K562 (cell line): Measurements from ENCODE around the gene ZDHHC8. TPM values are rescaled to one million over a fixed set of nuclear protein-coding genes. Genes with fewer than 3 reads are reported as not detected.

ENCODE experiments used
- MAZ ChIP-seq, 2 experiments: fragments of 450-650 bp in 1 of 2; sonication (generic) in 1 of 2; formaldehyde crosslinking; IDR thresholded peaks in 1 of 2; conservative IDR thresholded peaks in 1 of 2; 2 replicates each; pipeline versions ENCODE4 v1.4.0 to v1.5.0; 2020; ENCODE audit warnings: mild to moderate bottlenecking in 1 of 2, missing genetic modification reagents in 1 of 2
- OTX1 ChIP-seq: fragments of 450-650 bp; formaldehyde crosslinking; IDR thresholded peaks from 2 replicates; pipeline ENCODE4 v1.4.0; 2022; ENCODE audit warnings: mild to moderate bottlenecking
- SAP30 ChIP-seq: fragments of 200-600 bp; sonication (generic); IDR thresholded peaks from 2 replicates; pipeline ENCODE4 v1.6.1; 2012; ENCODE audit warnings: borderline replicate concordance, low read depth, mild to moderate bottlenecking, moderate library complexity, low read length, control low read depth, inconsistent platforms; ENCODE audit not compliant: insufficient read depth, poor library complexity, severe bottlenecking
- polyA plus RNA-seq, 8 experiments: library from polyadenylated mRNA; depleted of rRNA in 4 of 8; stranded (reverse) in 5 of 8; unstranded in 3 of 8; fragments of >200 nt; fragmentation: Nextera tagmentation in 2 of 8; fragmentation: Illumina TruSeq in 1 of 8; extraction: Ambion mirVana in 2 of 8; extraction: Trizol in 1 of 8; gene quantifications; 2 replicates each; pipeline versions ENCODE4 v1.2.1 to v1.2.3, GENCODE V29; 2011 to 2014; ENCODE audit warnings: inconsistent platforms in 1 of 8, missing spikeins in 1 of 8
- total RNA-seq, 7 experiments: library from RNA; depleted of rRNA in 6 of 7; stranded (reverse); fragments of >200 nt in 6 of 7; fragmentation: Illumina TruSeq in 2 of 7; extraction: Trizol in 2 of 7; gene quantifications; 2 replicates each; pipeline versions ENCODE4 v1.2.1 to v1.2.3, GENCODE V29; 2011 to 2021; ENCODE audit warnings: low replicate concordance in 1 of 7
- TF ChIP-seq, protein P1 (sequence below): sonication (generic); formaldehyde crosslinking; IDR thresholded peaks from 2 replicates; pipeline ENCODE4 v1.8.1; 2023; ENCODE audit warnings: mild to moderate bottlenecking, missing genetic modification reagents
- TF ChIP-seq, protein P2 (sequence below), 2 experiments: fragments of 450-650 bp in 1 of 2; sonication (generic) in 1 of 2; formaldehyde crosslinking; conservative IDR thresholded peaks; 2 replicates each; pipeline versions ENCODE4 v1.4.0 to v1.8.1; 2020 to 2022; ENCODE audit warnings: mild to moderate bottlenecking in 1 of 2, missing genetic modification reagents in 1 of 2
- TF ChIP-seq, protein P3 (sequence below): sonication (generic); formaldehyde crosslinking; IDR thresholded peaks from 2 replicates; pipeline ENCODE4 v1.4.0; 2020; ENCODE audit warnings: mild to moderate bottlenecking, missing genetic modification reagents

The ZDHHC8 gene
- total and polyA plus RNA-seq, 9 of the 15 experiments (the other 6 are each of a cell fraction or from before 2014, with no cell fraction given): 0.04 to 109 (median 16.4) TPM

- TF ChIP-seq SAP30 (peak; percentile 20), OTX1 (peak; percentile 77; the same call in 1 of the 2 replicates), MAZ (CRISPR knock-in tag; conservative IDR thresholded peaks at IDR 0.05 in 1 of 2, IDR thresholded peaks at IDR 0.05 in 1 of 2) (0 out of 4 replicates have a peak, but pooled peaks of 1 of the 2 experiments have one; percentile 31)
- TF ChIP-seq, protein P1, sequence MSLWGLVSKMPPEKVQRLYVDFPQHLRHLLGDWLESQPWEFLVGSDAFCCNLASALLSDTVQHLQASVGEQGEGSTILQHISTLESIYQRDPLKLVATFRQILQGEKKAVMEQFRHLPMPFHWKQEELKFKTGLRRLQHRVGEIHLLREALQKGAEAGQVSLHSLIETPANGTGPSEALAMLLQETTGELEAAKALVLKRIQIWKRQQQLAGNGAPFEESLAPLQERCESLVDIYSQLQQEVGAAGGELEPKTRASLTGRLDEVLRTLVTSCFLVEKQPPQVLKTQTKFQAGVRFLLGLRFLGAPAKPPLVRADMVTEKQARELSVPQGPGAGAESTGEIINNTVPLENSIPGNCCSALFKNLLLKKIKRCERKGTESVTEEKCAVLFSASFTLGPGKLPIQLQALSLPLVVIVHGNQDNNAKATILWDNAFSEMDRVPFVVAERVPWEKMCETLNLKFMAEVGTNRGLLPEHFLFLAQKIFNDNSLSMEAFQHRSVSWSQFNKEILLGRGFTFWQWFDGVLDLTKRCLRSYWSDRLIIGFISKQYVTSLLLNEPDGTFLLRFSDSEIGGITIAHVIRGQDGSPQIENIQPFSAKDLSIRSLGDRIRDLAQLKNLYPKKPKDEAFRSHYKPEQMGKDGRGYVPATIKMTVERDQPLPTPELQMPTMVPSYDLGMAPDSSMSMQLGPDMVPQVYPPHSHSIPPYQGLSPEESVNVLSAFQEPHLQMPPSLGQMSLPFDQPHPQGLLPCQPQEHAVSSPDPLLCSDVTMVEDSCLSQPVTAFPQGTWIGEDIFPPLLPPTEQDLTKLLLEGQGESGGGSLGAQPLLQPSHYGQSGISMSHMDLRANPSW: no peak
- TF ChIP-seq, protein P2, sequence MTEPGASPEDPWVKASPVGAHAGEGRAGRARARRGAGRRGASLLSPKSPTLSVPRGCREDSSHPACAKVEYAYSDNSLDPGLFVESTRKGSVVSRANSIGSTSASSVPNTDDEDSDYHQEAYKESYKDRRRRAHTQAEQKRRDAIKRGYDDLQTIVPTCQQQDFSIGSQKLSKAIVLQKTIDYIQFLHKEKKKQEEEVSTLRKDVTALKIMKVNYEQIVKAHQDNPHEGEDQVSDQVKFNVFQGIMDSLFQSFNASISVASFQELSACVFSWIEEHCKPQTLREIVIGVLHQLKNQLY (CRISPR knock-in tag; conservative IDR thresholded peaks at IDR 0.05): peak in 1 of 2 experiments; percentile 79; a peak in 2 of 4 replicates
- TF ChIP-seq, protein P3, sequence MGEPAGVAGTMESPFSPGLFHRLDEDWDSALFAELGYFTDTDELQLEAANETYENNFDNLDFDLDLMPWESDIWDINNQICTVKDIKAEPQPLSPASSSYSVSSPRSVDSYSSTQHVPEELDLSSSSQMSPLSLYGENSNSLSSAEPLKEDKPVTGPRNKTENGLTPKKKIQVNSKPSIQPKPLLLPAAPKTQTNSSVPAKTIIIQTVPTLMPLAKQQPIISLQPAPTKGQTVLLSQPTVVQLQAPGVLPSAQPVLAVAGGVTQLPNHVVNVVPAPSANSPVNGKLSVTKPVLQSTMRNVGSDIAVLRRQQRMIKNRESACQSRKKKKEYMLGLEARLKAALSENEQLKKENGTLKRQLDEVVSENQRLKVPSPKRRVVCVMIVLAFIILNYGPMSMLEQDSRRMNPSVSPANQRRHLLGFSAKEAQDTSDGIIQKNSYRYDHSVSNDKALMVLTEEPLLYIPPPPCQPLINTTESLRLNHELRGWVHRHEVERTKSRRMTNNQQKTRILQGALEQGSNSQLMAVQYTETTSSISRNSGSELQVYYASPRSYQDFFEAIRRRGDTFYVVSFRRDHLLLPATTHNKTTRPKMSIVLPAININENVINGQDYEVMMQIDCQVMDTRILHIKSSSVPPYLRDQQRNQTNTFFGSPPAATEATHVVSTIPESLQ (CRISPR knock-in tag): no peak
Observed at GRCh38 chr22:20107951-20108756, 23.4 kb upstream of the ZDHHC8 start (continued).
